Ishikawa (cell line): ENCODE measurements around the gene EHD4.

Experiments
- CEBPB ChIP-seq: IDR thresholded peaks from 2 replicates; pipeline ENCODE4 v1.6.1; 2012
- CREB1 ChIP-seq: IDR thresholded peaks from 2 replicates; pipeline ENCODE4 v1.6.1; 2012; ENCODE audit warnings: low read depth
- EGR1 ChIP-seq: IDR thresholded peaks from 2 replicates; pipeline ENCODE4 v1.6.1; 2012
- EP300 ChIP-seq: IDR thresholded peaks from 2 replicates; pipeline ENCODE4 v1.6.1; 2012; ENCODE audit warnings: borderline replicate concordance
- FOXM1 ChIP-seq: IDR thresholded peaks from 2 replicates; pipeline ENCODE4 v1.6.1; 2012; ENCODE audit warnings: low read depth, borderline replicate concordance
- MAX ChIP-seq: IDR thresholded peaks from 2 replicates; pipeline ENCODE4 v1.6.1; 2012
- NFIC ChIP-seq: IDR thresholded peaks from 2 replicates; pipeline ENCODE4 v1.6.1; 2012
- RAD21 ChIP-seq: IDR thresholded peaks from 2 replicates; pipeline ENCODE4 v1.6.1; 2012; ENCODE audit warnings: low read depth
- REST ChIP-seq: IDR thresholded peaks from 2 replicates; pipeline ENCODE4 v1.6.1; 2012; ENCODE audit warnings: low read depth, mild to moderate bottlenecking
- TAF1 ChIP-seq: IDR thresholded peaks from 2 replicates; pipeline ENCODE4 v1.6.1; 2012; ENCODE audit warnings: low read depth, mild to moderate bottlenecking
- TCF12 ChIP-seq: IDR thresholded peaks from 2 replicates; pipeline ENCODE4 v1.6.1; 2012; ENCODE audit warnings: low read depth
- TEAD4 ChIP-seq: IDR thresholded peaks from 2 replicates; pipeline ENCODE4 v1.6.1; 2012
- USF1 ChIP-seq: IDR thresholded peaks from 2 replicates; pipeline ENCODE4 v1.6.1; 2012
- YY1 ChIP-seq: IDR thresholded peaks from 2 replicates; pipeline ENCODE4 v1.6.1; 2012; ENCODE audit warnings: low read depth
- ZBTB7A ChIP-seq: IDR thresholded peaks from 2 replicates; pipeline ENCODE4 v1.6.1; 2012; ENCODE audit warnings: low read depth

Gene EHD4

GRCh38 chr15:41930867-41931222, 41.5 kb downstream of the EHD4 start:
- TF ChIP-seq TCF12, result no peak
- TF ChIP-seq NFIC, result no peak
- TF ChIP-seq USF1, result no peak
- no peak for TF ChIP-seq EP300
- TF ChIP-seq ZBTB7A, result no peak
- no peak for TF ChIP-seq TAF1
- no peak for TF ChIP-seq REST
- no peak for TF ChIP-seq TEAD4
- no peak for TF ChIP-seq CEBPB

GRCh38 chr15:41930221-41930866, 42.0 kb downstream of the EHD4 start:
- TF ChIP-seq CREB1 (no peak), CEBPB (peak; percentile 68), TCF12 (peak; percentile 38; the same call in 1 of the 2 replicates), TEAD4 (no peak; the same call in 1 of the 2 replicates), RAD21 (peak; percentile 17; the same call in 1 of the 2 replicates), ZBTB7A (no peak), EGR1 (no peak), MAX (no peak), YY1 (no peak), FOXM1 (no peak), USF1 (no peak), TAF1 (no peak), EP300 (no peak), NFIC (peak; percentile 9; the same call in 1 of the 2 replicates)

- TF ChIP-seq REST (no peak), USF1 (no peak), CEBPB (no peak)
These were observed 43.4 kb downstream of the EHD4 start for GRCh38 chr15:41928637-41929620.

- no peak for TF ChIP-seq TAF1
- TF ChIP-seq MAX, result no peak
- TF ChIP-seq EP300, result no peak
- no peak for TF ChIP-seq CREB1
- TF ChIP-seq TCF12, result no peak
- no peak for TF ChIP-seq FOXM1
- no peak for TF ChIP-seq USF1
- no peak for TF ChIP-seq EGR1
- TF ChIP-seq CEBPB, result no peak
- no peak for TF ChIP-seq TEAD4
- TF ChIP-seq YY1, result no peak
- TF ChIP-seq NFIC, result no peak
- no peak for TF ChIP-seq REST
These were observed 44.3 kb downstream of the EHD4 start for GRCh38 chr15:41928100-41928499.
